TTC549 (cell line): ENCODE measurements around the gene MARK4.

Experiments used
- FAIRE-seq: peaks from 2 replicates; lab custom pipeline; 2012; peaks lifted over from hg19 to GRCh38; lab: Jason Lieb, UNC

MARK4 gene

GRCh38 chr19:45340899-45341453, 89.9 kb downstream of the MARK4 start:
- FAIRE-seq = no peak

GRCh38 chr19:45342911-45343310, 91.8 kb downstream of the MARK4 start:
- no peak for FAIRE-seq

GRCh38 chr19:45344621-45345505, 93.8 kb downstream of the MARK4 start:
- FAIRE-seq = no peak

- FAIRE-seq = no peak
Observed at GRCh38 chr19:45345506-45345860, 94.4 kb downstream of the MARK4 start.

- FAIRE-seq = no peak
Observed at GRCh38 chr19:45346449-45346848, 95.4 kb downstream of the MARK4 start.

- FAIRE-seq = no peak
Observed at GRCh38 chr19:45347570-45348366, 96.7 kb downstream of the MARK4 start.

GRCh38 chr19:45348367-45349125, 97.5 kb downstream of the MARK4 start:
- FAIRE-seq = no peak

- no peak for FAIRE-seq
Observed at GRCh38 chr19:45349126-45349415, 98.0 kb downstream of the MARK4 start.

- FAIRE-seq = no peak
Observed at GRCh38 chr19:45349430-45349941, 98.4 kb downstream of the MARK4 start.

GRCh38 chr19:45350477-45351058, 99.5 kb downstream of the MARK4 start:
- no peak for FAIRE-seq

- no peak for FAIRE-seq
Observed at GRCh38 chr19:45351401-45351952, 100.4 kb downstream of the MARK4 start.

GRCh38 chr19:45352062-45352461, 101.0 kb downstream of the MARK4 start:
- no peak for FAIRE-seq

GRCh38 chr19:45352471-45352870, 101.4 kb downstream of the MARK4 start:
- FAIRE-seq = no peak

- FAIRE-seq = no peak
Observed at GRCh38 chr19:45352914-45353796, 102.1 kb downstream of the MARK4 start.

- no peak for FAIRE-seq
Observed at GRCh38 chr19:45354241-45354842, 103.3 kb downstream of the MARK4 start.
